Peyer's patch (tissue), 4 donors: ENCODE results near the gene PDCD2.

Experiments used
- CTCF ChIP-seq, 6 experiments: fragments of 450-650 bp in 4 of 6; fragments of 200-600 bp in 2 of 6; sonication (generic) in 1 of 6; IDR thresholded peaks; one replicate each; pipeline ENCODE4 v1.5.1; 2017 to 2019; ENCODE audit warnings: antibody characterized with exemption in 6 of 6, mild to moderate bottlenecking in 3 of 6, moderate library complexity in 1 of 6
- POLR2A ChIP-seq, 2 donors: fragments of 450-650 bp; IDR thresholded peaks; one replicate each; pipeline ENCODE4 v1.5.1; 2017; ENCODE audit warnings: antibody characterized with exemption in 2 of 2, mild to moderate bottlenecking in 2 of 2, moderate library complexity in 2 of 2

GRCh38 chr6:170542031-170542719 is 42.3 kb downstream of the PDCD2 start:
- TF ChIP-seq CTCF (IDR thresholded peaks at IDR 0.05) (no peak), POLR2A (IDR thresholded peaks at IDR 0.05) (no peak)
